ENCODE results near the gene PLXNB2. TPM values are rescaled to one million over a fixed set of nuclear protein-coding genes. Genes with fewer than 3 reads are reported as not detected.
A peak's percentile ranks its signal among the peaks of the same experiment; 100 is the strongest.

The PLXNB2 gene
- polyA plus RNA-seq, 3 donors = 38.2 to 368 (median 70.5) TPM

DNA sequence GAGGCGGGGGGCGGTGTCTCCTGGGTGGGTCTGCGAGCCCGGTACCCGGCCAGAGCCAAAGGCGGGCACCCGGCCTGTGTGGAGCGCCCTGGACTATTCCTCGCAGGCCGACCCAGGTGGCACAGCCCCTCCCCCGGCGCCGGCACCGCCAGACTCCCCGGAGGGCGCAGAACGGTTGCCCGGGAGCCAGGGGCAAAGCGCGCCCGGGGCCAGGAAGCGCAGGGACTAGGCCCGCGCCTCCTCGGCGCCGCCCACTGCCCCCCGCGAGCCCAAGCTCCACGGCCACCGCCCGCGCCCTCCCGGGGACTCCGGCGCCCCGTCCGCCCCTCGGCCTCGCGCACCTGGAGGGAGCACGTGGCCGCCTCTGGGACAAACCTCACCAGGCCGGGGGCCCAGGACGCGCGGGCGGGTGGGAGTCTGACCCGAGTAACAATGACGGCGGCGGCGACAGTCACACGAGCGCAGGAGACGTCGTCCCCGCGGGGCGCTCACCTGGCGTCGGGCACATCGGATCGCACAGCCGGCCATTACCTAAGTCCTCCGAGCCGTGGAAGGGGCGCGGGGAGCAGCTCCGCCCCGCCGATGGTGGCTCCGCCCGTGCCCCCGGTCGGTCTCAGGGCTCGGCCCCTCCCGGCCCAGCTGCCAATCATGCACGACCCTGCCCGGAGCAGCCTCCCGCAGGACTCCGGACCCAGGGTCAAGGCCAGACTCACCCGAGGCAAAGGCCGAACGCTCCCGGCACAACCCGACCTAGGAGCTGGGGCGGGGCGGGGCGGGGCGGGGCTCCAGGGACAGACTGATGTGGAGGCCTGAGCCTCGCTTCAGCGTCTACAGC lies 7.4 kb downstream of the PLXNB2 start:
- Histone ChIP-seq H3K27me3 (ENCODE audit: control insufficient read depth in 2 of 2, insufficient read depth in 2 of 2, low read length in 2 of 2) (no peaks in the 10 kb centered on the region), H3K9me3 (replicated peaks in 1 of 2; ENCODE audit: control insufficient read depth in 1 of 2, insufficient read depth in 1 of 2, low read length in 2 of 2) (no peaks in the 10 kb centered on the region), H3K4me1 (ENCODE audit: control insufficient read depth in 1 of 2, insufficient read depth in 2 of 2, low read length in 2 of 2) (peaks cover 63 to 91% of the 10 kb centered on the region in 2 donors), H3K4me3 (replicated peaks in 1 of 3; ENCODE audit: low read depth in 2 of 3, low read length in 3 of 3) (peak overlapping the region; percentile 14 to 100 (median 18)), H2AFZ (ENCODE audit: insufficient read depth, low read depth, low read length, poor library complexity, severe bottlenecking) (no peak overlapping the region), H3K9ac (ENCODE audit: insufficient read depth, low read length, poor library complexity, severe bottlenecking) (peak overlapping the region; percentile 94), H4K20me1 (ENCODE audit: insufficient read depth, low read length) (peaks cover 92% of the 10 kb centered on the region), H3K27ac (ENCODE audit: low read depth in 1 of 2, low read length in 2 of 2) (no peak overlapping the region), H3K79me2 (ENCODE audit: insufficient read depth, low read length) (peaks cover 98% of the 10 kb centered on the region), H3K4me2 (replicated peaks; ENCODE audit: extremely low read depth, low read length, poor library complexity, severe bottlenecking) (peak overlapping the region; percentile 93), H3K36me3 (replicated peaks in 1 of 2; ENCODE audit: control insufficient read depth in 1 of 2, insufficient read depth in 2 of 2, low read length in 2 of 2) (peaks cover 13 to 17% of the 10 kb centered on the region in 2 donors)
- Mint-ChIP-seq H3K4me1 (peaks cover 67% of the 10 kb centered on the region), H3K4me3 (peak overlapping the region; percentile 59 to 96), H3K27me3 (ENCODE audit: low read depth in 3 of 3) (peaks cover 0 to 1% (median 0%) of the 10 kb centered on the region in 3 donors), H3K27ac (no peak overlapping the region), H3K36me3 (peaks cover 15 to 40% of the 10 kb centered on the region in 2 donors), H3K9me3 (peaks cover 0 to 2% (median 0%) of the 10 kb centered on the region in 7 donors)
- DNase-seq = no peak
- intact Hi-C loops (cut with micrococcal nuclease) = loop anchor here in 1 of 2 donors (5.0 to 10.0 kb wide), 2 partner anchors 232 to 335 kb away; partner anchors contain the start of genes PIM3 and TYMP
- WGBS (ENCODE audit: insufficient coverage) = 38% methylated on average over 91 of the region's 93 CpGs
- TF ChIP-seq, protein P1, sequence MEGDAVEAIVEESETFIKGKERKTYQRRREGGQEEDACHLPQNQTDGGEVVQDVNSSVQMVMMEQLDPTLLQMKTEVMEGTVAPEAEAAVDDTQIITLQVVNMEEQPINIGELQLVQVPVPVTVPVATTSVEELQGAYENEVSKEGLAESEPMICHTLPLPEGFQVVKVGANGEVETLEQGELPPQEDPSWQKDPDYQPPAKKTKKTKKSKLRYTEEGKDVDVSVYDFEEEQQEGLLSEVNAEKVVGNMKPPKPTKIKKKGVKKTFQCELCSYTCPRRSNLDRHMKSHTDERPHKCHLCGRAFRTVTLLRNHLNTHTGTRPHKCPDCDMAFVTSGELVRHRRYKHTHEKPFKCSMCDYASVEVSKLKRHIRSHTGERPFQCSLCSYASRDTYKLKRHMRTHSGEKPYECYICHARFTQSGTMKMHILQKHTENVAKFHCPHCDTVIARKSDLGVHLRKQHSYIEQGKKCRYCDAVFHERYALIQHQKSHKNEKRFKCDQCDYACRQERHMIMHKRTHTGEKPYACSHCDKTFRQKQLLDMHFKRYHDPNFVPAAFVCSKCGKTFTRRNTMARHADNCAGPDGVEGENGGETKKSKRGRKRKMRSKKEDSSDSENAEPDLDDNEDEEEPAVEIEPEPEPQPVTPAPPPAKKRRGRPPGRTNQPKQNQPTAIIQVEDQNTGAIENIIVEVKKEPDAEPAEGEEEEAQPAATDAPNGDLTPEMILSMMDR (IDR thresholded peaks at IDR 0.05) = no peak

DNA sequence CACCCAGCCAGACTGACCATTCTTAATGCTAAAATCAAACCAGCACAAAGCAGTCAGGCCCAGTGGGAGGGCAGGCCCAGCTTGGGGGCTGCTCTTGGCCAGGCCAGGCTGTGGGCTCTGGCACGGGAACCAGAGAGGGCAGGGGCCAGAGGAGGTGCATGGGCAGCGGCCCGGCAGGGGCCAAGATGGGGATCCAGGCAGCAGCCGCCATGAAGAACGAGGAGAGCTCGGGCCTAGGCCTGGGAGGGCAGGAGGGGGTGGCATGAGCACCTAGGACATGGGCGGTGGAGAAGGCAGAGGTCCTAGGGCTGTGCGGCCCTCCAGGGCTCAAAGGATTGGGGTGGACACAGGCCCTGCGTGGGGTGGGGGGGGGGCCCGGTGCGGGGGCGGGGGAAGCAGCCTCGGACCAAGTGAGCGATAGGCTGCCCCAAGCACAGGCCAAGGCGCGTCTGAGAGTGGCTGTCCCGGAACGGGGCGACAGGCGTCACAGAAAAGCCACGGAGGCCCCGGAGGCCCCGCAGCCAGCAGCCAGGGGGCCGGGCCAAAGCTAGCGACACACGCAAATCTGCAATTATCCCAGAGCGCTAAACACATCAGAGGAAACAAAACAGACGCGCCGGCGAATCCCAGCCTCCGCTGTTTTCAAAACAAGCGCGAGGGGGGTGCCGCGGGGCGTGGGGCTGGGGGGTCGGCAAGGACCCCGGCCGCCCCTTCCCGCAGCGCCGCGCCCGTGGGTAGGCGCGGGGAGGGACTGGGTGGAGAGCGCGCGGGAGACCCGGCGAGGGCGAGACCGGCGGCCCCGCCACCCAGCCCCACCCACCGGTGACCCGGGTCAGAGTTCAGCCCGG lies 8.3 kb downstream of the PLXNB2 start:
- Mint-ChIP-seq H3K9me3 (peaks cover 0 to under 1% (median 0%) of the 10 kb centered on the region in 7 donors), H3K36me3 (peaks cover 19 to 49% of the 10 kb centered on the region in 2 donors), H3K27ac (peak overlapping the region in 1 of 7 donors; percentile 48), H3K4me3 (peak overlapping the region; percentile 53 to 56), H3K4me1 (peaks cover 69% of the 10 kb centered on the region), H3K27me3 (ENCODE audit: low read depth in 3 of 3) (peaks cover 0 to 1% (median 0%) of the 10 kb centered on the region in 3 donors)
- H3K36me3 ChIP-seq (replicated peaks in 1 of 2; ENCODE audit: control insufficient read depth in 1 of 2, insufficient read depth in 2 of 2, low read length in 2 of 2) = peaks cover 19% of the 10 kb centered on the region in 2 donors
- DNase-seq = no peak
- WGBS (ENCODE audit: insufficient coverage) = 21% methylated on average over 51 of the region's 59 CpGs
- intact Hi-C loops (cut with micrococcal nuclease) = no loop called here
- H3K9me3 ChIP-seq (replicated peaks in 1 of 2; ENCODE audit: control insufficient read depth in 1 of 2, insufficient read depth in 1 of 2, low read length in 2 of 2) = no peaks in the 10 kb centered on the region
- H3K4me1 ChIP-seq (ENCODE audit: control insufficient read depth in 1 of 2, insufficient read depth in 2 of 2, low read length in 2 of 2) = peaks cover 65 to 93% of the 10 kb centered on the region in 2 donors
- H3K4me2 ChIP-seq (replicated peaks; ENCODE audit: extremely low read depth, low read length, poor library complexity, severe bottlenecking) = peak overlapping the region; percentile 93
- H3K27ac ChIP-seq (ENCODE audit: low read depth in 1 of 2, low read length in 2 of 2) = peak overlapping the region in 1 of 2 donors; percentile 31
- peak overlapping the region in 2 of 3 experiments; percentile 3 to 100 for H3K4me3 ChIP-seq (replicated peaks in 1 of 3; ENCODE audit: low read depth in 2 of 3, low read length in 3 of 3)
- TF ChIP-seq, protein P1 (IDR thresholded peaks at IDR 0.05) = no peak
- peaks cover 100% of the 10 kb centered on the region for H4K20me1 ChIP-seq (ENCODE audit: insufficient read depth, low read length)
- H2AFZ ChIP-seq (ENCODE audit: insufficient read depth, low read depth, low read length, poor library complexity, severe bottlenecking) = no peak overlapping the region
- peaks cover 100% of the 10 kb centered on the region for H3K79me2 ChIP-seq (ENCODE audit: insufficient read depth, low read length)
- H3K9ac ChIP-seq (ENCODE audit: insufficient read depth, low read length, poor library complexity, severe bottlenecking) = peak overlapping the region; percentile 94
- no peaks in the 10 kb centered on the region for H3K27me3 ChIP-seq (ENCODE audit: control insufficient read depth in 2 of 2, insufficient read depth in 2 of 2, low read length in 2 of 2)
